ENCODE measurements around the gene CPXM1. TPM values are rescaled to one million over a fixed set of nuclear protein-coding genes. Genes with fewer than 3 reads are reported as not detected.

The CPXM1 gene
- total RNA-seq, 1 donor from 2014 or later = 19.4 TPM

DNA sequence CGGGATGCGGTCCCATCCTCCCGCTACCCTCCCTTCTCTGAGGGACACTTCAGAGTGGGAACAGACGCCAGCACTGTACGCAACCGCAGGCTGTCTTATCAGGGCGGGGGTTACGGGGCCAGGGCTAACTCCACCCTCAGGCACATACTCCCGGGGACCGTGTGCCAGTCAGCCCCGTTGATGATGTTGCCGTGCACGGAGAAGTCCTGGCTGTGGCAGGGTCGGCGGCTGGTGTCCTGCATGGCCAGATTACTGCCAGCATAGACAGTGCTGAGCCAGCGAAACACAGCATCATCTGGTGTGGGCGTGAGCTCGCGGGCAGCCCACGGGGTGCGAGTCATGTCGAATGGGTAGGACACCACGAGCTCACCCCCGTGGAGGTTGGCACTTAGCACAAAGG lies 5.0 kb downstream of the CPXM1 start:
- Histone ChIP-seq H3K9me3 (no peaks in the 10 kb centered on the region), H3K27ac (no peak overlapping the region), H3K27me3 (no peaks in the 10 kb centered on the region), H3K36me3 (no peaks in the 10 kb centered on the region), H3K4me3 (no peak overlapping the region), H3K4me1 (peaks cover 20% of the 10 kb centered on the region)
- TF ChIP-seq POLR2A (IDR thresholded peaks at IDR 0.05) (no peak), POLR2AphosphoS5 (IDR thresholded peaks at IDR 0.05; ENCODE audit: insufficient read depth in 1 of 2, low read depth in 1 of 2) (no peak)
- TF ChIP-seq, protein P1, sequence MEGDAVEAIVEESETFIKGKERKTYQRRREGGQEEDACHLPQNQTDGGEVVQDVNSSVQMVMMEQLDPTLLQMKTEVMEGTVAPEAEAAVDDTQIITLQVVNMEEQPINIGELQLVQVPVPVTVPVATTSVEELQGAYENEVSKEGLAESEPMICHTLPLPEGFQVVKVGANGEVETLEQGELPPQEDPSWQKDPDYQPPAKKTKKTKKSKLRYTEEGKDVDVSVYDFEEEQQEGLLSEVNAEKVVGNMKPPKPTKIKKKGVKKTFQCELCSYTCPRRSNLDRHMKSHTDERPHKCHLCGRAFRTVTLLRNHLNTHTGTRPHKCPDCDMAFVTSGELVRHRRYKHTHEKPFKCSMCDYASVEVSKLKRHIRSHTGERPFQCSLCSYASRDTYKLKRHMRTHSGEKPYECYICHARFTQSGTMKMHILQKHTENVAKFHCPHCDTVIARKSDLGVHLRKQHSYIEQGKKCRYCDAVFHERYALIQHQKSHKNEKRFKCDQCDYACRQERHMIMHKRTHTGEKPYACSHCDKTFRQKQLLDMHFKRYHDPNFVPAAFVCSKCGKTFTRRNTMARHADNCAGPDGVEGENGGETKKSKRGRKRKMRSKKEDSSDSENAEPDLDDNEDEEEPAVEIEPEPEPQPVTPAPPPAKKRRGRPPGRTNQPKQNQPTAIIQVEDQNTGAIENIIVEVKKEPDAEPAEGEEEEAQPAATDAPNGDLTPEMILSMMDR (IDR thresholded peaks at IDR 0.05) = no peak
- DNase-seq (ENCODE audit: extremely low spot score in 2 of 2) = no peak
- intact Hi-C loops (cut with DNase I) = no loop called here

- intact Hi-C loops (cut with DNase I) = no loop called here
- no peak for DNase-seq (ENCODE audit: extremely low spot score in 2 of 2)
- Histone ChIP-seq H3K9me3 (no peaks in the 10 kb centered on the region), H3K27ac (no peak overlapping the region), H3K27me3 (no peaks in the 10 kb centered on the region), H3K4me3 (no peak overlapping the region), H3K36me3 (no peaks in the 10 kb centered on the region), H3K4me1 (peaks cover 16% of the 10 kb centered on the region)
- no peak for TF ChIP-seq POLR2AphosphoS5 (IDR thresholded peaks at IDR 0.05; ENCODE audit: insufficient read depth in 1 of 2, low read depth in 1 of 2)
- TF ChIP-seq POLR2A (IDR thresholded peaks at IDR 0.05) = no peak
- TF ChIP-seq, protein P1 (IDR thresholded peaks at IDR 0.05) = no peak
These were observed 5.5 kb downstream of the CPXM1 start for GRCh38 chr20:2794866-2795447.

DNA sequence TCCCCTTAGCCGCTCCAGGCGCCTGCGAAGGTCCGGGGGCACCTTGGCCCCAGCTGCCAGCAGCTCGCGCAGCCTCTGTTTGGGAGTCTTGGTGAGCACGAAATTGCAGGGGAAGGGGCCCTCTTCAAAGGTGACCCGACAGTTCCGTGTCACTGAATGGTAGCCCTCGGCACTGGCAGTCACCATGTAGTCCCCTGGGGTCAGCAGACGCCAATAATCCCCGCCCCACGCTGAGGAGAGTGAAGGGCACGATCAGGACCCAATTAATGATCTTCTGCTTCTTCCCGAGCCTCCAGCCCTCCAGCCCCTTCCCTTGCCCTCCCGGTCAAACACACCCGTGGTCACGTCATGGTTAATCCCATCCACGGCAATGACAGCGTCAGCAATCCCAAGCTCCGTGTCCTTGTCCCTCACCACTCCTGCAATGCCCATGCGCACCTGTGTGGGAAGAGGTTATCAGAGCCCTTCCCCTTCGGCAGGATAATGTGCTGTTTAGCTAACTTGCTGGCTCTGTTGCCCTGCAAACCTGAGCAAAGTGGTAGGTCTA lies 6.2 kb downstream of the CPXM1 start:
- no peaks in the 10 kb centered on the region for H3K36me3 ChIP-seq
- no peaks in the 10 kb centered on the region for H3K27me3 ChIP-seq
- no peaks in the 10 kb centered on the region for H3K9me3 ChIP-seq
- DNase-seq (ENCODE audit: extremely low spot score in 2 of 2) = no peak
- peaks cover 10% of the 10 kb centered on the region for H3K4me1 ChIP-seq
- intact Hi-C loops (cut with DNase I) = no loop called here
- H3K4me3 ChIP-seq = no peak overlapping the region
- TF ChIP-seq, protein P1 (IDR thresholded peaks at IDR 0.05) = no peak
- TF ChIP-seq POLR2A (IDR thresholded peaks at IDR 0.05) = no peak
- TF ChIP-seq POLR2AphosphoS5 (IDR thresholded peaks at IDR 0.05; ENCODE audit: insufficient read depth in 1 of 2, low read depth in 1 of 2) = no peak
- no peak overlapping the region for H3K27ac ChIP-seq

- Histone ChIP-seq H3K9me3 (no peaks in the 10 kb centered on the region), H3K4me3 (no peak overlapping the region), H3K4me1 (peaks cover 2% of the 10 kb centered on the region), H3K27me3 (no peaks in the 10 kb centered on the region), H3K36me3 (no peaks in the 10 kb centered on the region), H3K27ac (no peak overlapping the region)
- TF ChIP-seq, protein P1 (IDR thresholded peaks at IDR 0.05) = no peak
- TF ChIP-seq POLR2A (IDR thresholded peaks at IDR 0.05) (no peak), POLR2AphosphoS5 (IDR thresholded peaks at IDR 0.05; ENCODE audit: insufficient read depth in 1 of 2, low read depth in 1 of 2) (no peak)
- intact Hi-C loops (cut with DNase I) = no loop called here
- no peak for DNase-seq (ENCODE audit: extremely low spot score in 2 of 2)
These were observed 7.0 kb downstream of the CPXM1 start for GRCh38 chr20:2793471-2793870.

DNA sequence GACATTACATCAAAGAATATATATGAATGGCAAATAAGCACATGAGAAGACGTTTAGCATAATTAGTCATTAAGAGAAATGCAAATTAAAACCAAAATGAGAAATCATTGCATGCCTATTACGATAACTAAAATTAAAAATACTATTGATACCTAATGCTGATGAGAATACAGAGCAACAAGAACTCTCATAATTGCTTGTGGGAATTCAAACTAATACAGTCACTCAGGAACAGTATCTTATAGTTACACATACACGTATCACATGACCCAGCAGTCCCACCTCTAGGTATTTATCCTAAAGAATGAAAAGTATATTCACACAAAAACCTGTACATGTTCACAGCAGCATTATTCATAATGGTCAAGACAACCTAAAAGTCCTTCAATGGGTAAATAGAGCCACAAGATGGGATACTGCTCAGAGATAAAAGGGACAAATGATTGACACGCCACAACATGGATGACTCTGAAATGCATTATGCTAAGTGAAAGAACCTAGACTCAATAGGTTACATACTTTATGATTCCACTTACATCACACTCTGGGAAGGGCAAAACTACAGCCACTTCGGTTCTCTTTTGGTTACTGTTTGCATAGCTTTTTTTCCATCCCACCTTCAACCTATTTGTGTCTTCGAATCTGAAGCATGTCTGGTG lies 16.4 kb downstream of the CPXM1 start:
- no peak for DNase-seq (ENCODE audit: extremely low spot score in 2 of 2)
- Histone ChIP-seq H3K27me3 (no peaks in the 10 kb centered on the region), H3K4me3 (no peak overlapping the region), H3K4me1 (no peaks in the 10 kb centered on the region), H3K9me3 (no peaks in the 10 kb centered on the region), H3K27ac (no peak overlapping the region), H3K36me3 (no peaks in the 10 kb centered on the region)
- intact Hi-C loops (cut with DNase I) = no loop called here
- TF ChIP-seq, protein P1 (IDR thresholded peaks at IDR 0.05) = no peak
- TF ChIP-seq POLR2A (IDR thresholded peaks at IDR 0.05) (no peak), POLR2AphosphoS5 (IDR thresholded peaks at IDR 0.05; ENCODE audit: insufficient read depth in 1 of 2, low read depth in 1 of 2) (no peak)

All from vagina (tissue), 2 donors.